A204.1 (cell line): ENCODE data around the gene SH2D6.
"Not testable (repeated sequence)": the region's sequence is repeated elsewhere in the genome, so short reads cannot be mapped to it uniquely, and the experiment has no call there.

Experiments
- FAIRE-seq: peaks from 2 replicates; lab custom pipeline; 2012; peaks lifted over from hg19 to GRCh38; lab: Jason Lieb, UNC

SH2D6 gene

DNA sequence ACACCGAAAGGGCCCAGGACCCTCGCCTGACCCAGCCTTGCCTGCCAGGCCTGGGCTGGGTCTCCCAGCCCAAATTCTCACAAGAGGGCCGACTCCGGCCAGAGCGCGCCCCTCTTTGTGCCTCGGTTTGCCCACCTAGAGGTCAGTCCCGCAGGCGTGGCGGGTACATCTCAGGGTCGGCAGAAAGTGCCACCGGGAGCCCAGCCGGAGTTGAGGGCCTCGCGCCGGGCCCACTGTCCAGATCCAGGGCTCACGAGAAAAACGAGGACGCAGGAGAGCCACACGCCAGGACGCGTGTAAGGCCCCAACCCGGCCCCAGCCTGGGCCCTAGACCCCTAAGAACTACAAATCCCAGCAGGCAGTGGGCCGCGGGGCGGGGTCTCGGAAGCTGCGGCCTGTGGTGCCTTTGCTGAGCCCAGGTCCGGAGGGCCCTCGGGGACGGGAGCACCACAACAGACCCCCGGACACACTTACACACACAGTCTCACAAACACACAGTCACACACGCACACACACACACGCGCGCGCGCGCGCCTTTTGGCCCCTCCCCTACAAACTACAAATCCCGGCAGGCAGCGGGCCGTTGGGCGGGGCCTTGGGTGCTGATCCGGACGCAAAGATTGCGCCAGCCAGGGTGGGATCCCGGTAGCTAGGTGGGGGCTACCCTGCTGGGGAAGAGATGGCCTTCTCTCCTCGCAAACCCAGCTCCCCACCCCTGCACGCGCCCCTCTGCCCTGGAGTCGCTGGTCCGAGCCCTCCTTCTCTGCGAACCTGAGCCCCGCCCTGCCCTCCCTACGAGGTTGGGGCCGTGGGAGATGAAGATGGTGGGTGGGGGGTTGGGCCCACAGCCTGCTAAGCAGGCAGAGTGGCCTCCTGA is at the start of gene SH2D6:
SH2D6 (plus strand) TSS at position 583 of the 877 bp plus-strand sequence. CDS start 10,752 bp downstream, outside the sequence.
- no peak for FAIRE-seq

DNA sequence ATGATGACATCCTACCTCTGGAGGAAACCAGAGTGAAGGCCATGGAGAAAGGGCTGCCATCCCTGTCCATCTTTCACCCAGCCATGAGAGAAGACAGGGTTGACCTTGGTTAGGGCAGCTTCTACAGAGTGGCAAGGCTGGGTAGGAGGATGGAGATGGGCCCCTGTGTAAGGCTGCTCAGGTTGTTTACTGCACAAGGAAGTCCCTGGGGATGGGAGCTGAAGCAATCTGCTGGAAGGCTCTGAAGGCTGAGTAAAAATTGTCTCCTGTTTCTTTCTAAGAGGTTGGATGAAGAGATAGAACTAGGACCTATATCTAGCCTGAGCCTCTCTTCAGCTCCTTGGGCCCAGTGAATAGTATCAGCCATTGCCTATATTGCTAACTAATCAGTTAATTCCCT is 49.6 kb upstream of the SH2D6 start:
- no peak for FAIRE-seq

DNA sequence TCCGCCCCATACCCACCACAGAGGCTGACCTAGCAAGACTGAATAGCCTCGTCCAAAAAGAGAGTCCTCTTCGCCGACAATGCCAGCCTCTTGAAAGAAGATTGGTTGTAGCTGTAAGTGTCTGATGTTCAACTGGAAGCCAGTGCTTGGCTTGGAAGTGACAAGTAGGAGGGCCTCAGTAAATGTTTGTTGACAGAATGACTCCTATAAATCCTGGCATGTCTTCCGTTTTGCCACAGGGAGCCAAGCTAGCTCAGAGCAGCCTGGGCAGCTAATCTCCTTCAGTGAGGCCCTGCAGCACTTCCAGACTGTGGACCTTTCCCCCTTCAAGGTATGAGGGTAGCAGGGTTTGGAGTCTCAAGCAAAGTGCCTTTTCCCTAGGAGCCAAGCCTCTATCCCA is 49.0 kb upstream of the SH2D6 start:
- no peak for FAIRE-seq

DNA sequence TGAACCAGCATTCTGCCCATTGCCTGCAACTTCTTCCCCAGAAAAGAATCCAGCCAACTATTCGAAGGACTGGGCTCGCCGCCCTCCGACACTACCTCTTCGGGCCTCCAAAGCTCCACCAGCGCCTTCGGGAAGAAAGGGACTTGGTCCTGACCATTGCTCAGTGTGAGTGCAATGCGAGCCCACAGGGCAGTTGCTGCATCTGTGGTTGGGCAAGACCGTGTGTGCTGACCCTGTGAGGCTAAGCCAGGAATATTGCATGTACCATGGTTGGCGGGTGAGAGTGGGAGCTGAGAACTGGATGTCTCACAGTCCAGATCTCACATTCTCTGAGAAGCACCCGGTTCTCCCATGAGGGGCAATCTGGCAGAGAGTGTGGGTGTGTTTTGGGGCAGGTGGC is 47.5 kb upstream of the SH2D6 start:
- no peak for FAIRE-seq

DNA sequence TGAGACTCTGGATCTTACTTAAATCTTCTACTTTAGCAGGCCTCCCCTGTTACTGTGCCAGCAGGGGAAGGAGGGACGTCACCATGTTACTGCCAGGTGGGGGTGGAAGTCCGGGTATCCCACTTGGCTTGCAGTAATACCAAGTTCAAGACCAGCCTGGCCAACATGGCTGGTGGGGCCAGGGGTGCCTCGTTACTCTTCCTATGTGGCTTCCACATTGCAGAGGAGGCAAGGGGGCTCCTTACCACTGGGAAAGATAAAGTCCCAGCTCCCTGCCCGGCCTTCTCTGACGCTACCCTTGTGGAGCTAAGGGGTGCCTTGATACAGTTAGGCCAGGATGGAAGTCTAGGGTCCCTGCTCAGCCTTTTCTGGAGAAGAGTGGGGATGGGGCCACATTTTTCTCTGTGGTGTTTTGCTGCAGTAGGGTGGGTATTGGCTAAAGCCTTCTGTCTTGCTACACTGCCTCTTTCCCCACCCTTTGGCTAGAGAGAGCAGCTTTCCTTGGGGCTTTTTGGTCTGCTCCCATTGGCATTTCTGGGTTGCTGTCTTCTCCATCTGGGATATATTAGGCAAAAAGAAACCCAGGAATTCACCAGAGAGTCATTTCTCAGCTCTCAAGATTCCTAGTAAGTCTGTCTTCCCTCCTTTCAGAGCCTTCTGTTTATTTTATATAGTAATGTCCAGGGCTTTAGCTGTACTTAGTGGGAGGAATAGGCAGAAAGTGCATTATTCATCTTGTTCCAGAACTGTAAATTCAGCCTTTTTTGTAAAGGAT is 42.0 kb upstream of the SH2D6 start:
- no peak for FAIRE-seq

DNA sequence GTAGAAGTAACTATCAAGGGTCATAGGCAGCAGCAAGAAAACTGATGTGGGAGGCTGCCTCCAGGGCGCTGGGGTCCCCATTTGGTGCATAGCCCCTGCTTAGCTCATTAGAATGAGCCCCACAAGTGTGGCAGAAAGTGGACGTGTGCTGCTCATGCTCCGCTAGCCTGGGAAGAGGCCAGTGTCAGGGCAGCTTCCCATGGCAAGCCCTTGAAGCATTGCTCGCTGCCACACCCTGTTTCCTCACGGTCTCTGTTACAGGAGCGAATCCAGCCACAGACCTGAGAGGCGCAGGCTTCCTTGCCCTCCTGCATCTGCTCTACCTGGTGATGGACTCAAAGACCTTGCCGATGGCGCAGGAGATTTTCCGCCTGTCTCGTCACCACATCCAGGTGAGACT is 41.4 kb upstream of the SH2D6 start:
- no peak for FAIRE-seq

DNA sequence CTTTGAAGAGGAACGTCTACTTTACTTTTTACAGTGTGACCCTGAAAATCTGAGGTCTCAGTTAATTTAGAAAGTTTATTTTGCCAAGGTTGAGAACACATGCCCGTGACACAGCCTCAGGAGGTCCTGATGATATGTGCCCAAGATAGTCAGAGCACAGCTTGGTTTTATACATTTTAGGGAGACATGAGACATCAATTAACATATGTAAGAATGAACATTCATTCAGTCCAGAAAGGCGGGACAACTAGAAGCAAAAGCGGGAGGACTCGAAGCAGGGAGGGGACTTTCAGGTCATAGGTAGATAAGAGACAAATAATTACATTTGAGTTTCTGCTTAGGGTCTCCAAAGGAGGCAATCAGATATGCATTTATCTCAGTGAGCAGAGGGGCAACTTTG is 40.3 kb upstream of the SH2D6 start:
- FAIRE-seq: no peak

DNA sequence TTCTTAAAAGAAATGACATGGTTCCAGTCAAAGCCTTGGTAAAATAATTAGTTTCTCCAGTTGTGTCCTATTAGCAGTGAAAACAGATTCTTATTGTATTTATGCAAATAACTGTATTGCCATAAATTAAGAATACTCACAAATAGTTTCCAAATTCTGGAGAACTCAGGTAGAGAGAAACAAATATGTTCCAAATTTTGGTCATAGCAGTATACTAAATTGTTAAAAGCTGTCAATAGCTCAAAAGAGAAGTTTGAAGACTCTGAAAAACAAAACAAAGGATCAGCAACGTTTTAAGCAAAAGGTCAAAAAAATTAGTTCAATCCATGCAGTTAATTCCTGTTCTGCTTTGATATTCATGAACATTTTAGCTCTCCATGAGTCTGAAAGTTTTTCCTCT is 38.5 kb upstream of the SH2D6 start:
- FAIRE-seq: no peak

DNA sequence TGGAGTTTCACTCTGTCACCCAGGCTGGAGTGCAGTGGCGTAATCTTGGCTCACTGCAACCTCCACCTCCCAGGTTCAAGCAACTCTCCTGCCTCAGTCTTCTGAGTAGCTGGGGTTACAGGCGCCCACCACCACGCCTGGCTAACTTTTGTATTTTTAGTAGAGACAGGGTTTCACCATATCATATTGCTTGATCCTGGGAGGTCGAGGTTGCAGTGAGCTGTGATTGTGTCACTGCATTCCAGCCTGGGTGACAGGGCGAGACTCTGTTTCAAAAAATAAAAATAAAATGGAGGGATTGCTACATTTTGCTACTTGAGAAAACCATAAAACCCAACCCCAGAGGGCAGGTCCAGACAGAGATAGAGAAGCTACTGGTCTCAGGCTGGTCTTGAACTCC is 35.4 kb upstream of the SH2D6 start:
- FAIRE-seq: not testable (repeated sequence)

DNA sequence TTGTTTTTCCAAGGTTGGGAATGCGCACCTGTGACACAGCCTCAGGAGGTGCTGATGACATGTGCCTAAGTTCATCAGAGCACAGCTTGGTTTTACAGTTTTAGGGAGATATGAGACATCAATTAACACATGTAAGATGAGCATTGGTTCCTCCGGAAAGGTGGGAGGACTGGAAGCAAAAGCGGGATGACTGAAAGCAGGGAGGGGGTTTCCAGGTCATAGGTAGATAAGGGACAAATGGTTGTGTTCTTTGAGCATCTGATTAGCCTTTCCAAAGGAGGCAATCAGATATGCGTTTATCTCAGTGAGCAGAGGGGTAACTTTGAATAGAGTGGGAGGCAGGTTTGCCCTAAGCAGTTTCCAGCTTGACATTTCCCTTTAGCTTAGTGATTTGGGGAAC is 34.7 kb upstream of the SH2D6 start:
- no peak for FAIRE-seq

DNA sequence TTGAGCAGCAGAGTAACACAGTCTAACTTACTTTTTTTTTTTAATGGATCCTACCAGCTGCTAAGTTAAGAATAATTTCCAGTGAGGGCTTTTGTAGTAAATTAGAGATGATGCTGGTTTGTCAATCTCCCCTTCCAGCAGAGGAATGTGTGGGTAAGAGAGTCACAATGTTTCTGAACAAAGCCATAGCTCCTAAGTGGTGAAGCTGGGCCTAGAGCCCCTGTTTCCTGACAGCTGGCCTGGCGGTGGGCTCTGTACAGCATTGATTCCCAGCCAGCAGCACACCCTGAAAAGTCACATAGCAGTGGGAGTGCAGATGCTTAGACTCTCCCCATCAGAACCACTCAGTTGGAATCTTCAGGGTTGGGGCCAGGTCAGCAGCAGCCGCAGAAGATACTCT is 32.8 kb upstream of the SH2D6 start:
- FAIRE-seq: no peak

DNA sequence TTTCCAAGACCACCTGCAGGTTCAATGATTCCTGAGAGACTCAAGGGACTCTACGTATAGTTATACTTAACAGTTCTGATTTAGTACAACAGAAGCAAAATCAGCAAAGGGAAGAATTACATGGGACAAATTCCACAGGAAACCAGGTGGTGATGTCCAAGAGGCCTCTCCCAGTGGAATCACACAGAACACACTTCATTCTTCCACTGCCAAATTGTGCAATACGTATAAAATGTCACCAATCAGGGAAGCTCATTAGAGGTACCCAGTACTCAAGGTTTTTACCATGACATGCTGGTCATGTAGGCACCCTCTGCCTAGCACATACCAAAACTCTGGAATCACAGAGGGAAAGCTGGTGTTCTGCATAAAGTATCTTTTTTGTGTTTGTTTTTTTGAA is 30.8 kb upstream of the SH2D6 start:
- no peak for FAIRE-seq

DNA sequence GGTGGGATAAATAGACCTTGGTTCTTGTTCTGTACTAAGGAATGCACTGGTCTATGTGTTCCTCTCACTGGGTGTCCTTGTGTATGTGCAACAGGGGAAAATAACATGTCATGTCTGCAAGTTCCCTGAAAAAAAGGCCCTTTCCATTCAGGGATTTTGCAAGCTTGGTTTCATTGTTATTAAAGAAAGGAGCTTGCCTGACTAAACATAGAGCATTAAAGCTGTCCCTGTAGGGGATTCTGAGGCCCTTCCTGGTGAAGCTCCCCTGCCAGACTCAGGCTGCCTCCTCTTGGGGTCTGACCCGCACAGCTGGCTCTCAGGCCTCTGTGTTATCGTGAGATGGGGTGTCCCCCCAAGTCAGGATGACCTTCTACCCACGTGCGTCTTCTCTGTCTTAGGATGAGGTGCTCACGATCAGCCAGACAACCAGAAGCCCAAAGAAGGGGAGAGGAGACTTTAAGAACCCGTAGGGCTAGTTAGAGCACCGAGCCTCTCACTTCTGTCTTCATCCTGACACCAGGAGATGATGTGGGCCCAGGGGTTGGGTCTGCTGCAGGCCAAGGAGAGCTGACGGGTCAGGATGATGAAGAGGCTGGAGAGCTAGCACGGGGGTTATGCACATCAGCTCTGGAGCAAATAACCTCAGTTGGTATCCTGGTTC is 29.5 kb upstream of the SH2D6 start:
- no peak for FAIRE-seq

DNA sequence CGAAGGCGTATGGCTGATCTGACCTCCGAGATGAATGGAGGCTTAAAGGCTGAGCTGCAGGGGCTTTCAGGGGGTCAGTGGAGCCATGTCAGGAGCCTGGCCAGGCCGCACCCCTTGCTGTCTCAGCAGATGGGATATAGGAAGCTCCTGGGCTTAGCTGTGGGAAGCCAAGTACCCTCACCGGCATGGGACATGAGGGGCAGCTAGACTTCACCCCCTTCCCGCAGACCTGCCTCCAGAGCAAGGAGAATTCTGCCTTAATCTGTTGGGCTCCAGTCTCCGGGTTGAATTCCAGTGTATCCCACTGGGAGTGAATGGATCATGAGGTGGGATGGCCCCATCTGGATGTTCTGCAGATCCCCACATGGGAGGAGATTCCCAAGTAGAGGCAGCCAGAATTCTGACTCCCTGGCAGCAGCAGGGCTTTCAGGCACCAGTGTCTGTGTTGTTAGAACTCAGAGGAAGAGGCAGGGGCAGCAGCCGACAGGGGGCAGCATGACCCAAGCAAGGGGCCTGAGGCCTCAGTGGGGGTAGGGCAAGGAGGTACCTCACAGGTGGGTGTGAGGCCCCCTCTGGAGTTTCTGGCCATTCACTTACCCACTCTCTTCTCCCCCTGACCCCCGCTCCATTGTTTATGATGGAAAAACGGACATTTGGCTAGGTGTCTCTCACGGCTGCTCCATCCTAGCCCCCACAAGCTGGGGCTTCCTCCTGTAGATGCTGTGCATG is 27.4 kb upstream of the SH2D6 start:
- FAIRE-seq: no peak

DNA sequence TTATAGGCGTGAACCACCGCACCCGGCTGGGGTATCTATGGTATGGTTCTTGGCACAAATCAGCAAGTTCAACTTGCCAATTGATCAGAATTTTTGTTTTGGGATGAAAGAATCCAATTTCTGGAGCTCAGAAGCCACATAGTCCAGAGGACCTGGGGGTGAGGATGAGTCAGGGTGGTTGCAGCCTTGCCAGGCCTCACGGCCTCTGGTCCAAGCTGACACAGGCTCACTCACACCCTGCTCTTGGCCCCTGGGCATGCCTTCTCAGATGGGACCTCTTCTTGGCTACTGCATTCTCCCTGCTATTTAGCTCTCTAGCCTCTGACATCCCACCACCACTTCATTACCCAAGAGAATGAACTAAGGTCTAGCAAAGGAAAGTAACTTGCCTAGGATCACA is 24.7 kb upstream of the SH2D6 start:
- no peak for FAIRE-seq

DNA sequence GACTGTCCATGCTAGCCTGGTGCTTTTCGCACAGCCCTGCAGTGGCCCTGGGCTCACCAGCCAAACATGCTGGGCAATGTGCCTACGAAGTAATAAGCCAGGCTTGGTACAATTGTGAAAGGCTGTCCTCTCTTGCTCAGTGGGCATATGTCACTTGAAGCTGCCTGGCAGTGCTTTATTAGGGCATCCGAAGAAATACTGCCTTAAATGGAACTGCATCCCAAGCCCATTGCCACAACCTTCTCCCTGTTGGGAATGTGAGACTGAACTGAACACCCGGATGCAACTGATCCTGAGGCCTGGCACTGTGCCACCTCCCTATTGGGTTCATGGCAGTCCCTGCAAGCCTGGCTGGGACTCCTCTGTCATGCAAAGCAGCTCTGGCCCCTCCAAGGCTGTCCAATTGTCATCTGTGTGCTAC is 24.2 kb upstream of the SH2D6 start:
- FAIRE-seq: no peak

DNA sequence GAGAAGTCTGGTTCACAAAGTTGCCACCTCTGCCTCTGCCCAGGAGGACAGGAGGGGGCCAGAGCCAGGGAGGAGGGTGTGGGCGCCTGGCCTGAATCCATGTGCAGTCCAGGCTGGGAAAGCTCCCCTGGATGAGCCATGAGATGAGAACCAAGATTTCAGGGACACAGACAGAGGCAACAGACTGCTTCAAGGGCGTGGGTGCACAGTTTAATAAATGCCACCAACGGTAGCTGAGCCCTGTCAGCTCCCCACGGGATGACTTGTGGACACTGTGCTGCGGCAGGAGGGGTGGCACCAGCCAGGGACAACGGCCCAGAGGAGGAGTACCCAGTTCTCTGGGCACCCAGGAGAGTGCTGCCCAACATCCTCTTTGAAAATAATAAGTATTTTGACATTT is 23.5 kb upstream of the SH2D6 start:
- no peak for FAIRE-seq

DNA sequence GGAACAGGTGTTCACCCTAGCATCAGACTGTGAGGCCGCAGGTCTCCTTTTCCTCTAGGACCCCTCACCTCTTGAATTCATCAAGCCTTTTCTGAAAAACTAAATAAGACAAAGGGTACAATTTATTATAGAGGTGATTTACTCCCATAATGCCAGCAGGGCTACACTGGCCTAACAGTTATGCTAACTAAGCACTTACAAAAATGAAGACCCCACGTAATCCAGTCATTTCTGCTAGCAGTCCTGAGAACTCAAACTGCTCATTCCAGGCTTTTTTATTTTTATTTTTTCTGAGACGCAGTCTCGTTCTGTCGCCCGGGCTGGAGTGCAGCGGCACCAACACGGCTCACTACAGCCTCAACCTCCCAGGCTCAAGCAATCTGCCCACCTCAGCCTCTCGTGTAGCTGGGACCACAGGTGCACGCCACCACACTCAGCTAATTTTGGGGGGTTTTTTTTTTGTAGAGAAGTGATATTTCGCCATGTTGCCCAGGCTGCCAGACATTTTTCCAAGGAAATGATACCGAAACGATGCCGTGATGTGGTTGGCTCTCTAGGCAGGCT is 22.5 kb upstream of the SH2D6 start:
- FAIRE-seq: no peak

DNA sequence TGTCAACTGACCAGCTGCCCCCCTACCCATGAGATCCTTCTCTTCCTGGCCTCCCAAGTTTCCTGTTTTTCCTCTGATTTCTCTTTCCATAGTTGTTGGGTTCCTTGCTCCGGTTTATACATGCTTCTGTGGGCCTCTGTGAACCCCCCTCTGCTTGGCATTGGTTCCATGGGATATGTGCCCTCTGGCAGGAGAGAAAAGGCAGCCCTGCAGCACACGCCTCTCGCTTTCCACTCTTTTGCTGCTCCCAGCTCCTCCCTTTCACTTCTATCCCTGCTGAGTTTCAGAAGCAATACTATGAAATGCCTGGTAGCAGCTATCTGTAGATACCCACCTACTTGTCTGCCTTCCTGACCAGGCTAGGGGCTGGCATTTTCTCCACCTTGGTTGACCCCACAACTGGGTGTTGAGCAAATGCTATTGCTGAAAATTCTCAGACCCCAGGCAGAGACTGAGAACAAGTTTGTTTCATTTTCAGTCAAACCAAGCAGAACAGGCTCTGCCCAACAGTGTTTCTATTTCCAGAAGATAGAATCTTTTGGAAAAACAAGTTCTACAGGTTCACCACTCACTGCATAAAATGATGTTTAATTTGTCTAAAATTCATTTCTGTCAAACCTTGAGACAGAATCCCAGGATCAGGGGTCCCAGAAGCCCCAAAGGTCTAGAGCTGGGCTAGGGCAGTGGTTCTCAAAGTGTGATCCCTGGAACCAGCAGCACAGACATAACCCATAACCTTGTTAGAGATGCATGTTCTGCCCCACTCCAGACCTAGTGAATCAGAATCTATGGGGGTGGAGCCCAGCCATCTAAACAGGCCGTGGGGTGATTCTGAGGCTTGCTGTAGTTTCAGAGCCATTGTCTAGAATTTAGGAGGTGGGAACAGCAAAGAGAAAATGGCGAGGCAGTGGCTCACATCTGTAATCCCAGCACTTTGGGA is 21.7 kb upstream of the SH2D6 start:
- FAIRE-seq: no peak

DNA sequence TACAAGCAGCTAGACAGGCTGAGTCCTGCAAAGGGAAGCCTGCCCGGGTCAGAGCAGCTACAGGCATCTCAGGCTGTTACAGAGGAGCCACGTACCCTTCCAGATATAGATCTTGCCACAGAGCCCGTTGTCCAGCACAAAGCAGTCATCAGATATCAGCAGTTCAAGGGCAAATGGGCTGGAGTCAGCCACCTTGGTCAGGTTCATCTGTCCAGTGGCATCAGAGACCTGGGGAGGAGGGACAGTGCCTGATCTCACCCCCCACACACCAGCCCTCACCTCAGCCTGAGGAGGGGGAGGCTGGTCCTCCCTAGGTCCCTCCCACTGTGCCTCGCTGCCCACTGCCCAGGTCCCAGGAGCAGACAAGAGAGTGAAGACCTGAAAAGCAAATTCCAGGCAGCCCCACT is 20.6 kb upstream of the SH2D6 start:
- FAIRE-seq: no peak
